HG02884 (cell line): Measurements from ENCODE around the gene NOC2L.

ENCODE experiments used
- ATAC-seq: cut with Tn5 transposase; IDR thresholded peaks from one replicate; pipeline ENCODE4 v1.9.1; 2021; ENCODE audit warnings: mild to moderate bottlenecking, moderate library complexity; ENCODE audit not compliant: unreplicated experiment

The NOC2L gene

DNA sequence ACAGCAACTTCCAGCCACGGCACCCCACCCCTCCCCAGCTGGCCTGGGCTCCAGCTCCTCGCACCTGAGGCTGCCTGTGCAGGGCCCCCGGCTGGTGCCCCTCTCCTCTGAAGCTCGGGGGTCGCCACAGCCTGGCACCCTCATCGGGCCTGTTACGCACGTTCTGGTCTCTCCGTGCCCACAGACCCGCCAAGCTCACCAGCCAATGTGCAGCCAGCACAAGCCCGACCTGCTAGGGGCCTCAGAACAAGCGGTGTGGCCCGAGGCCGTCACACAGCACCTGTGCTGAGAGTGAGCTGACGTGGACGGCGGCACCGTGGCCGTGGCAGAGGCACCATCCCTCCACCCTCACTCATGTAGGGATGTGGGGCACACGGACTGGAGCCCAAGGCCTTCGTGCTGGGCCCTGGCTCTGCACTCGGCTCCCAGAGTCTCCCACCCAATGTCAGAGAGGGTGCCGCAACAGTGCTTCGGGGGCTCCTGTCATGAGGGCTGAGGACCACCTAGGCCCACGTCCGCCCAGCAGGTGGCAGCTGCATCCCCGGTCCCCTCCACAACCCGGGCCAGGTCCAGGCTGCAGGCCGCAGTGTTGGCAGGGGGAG, 39.7 kb downstream of the NOC2L start:
- ATAC-seq: no peak

DNA sequence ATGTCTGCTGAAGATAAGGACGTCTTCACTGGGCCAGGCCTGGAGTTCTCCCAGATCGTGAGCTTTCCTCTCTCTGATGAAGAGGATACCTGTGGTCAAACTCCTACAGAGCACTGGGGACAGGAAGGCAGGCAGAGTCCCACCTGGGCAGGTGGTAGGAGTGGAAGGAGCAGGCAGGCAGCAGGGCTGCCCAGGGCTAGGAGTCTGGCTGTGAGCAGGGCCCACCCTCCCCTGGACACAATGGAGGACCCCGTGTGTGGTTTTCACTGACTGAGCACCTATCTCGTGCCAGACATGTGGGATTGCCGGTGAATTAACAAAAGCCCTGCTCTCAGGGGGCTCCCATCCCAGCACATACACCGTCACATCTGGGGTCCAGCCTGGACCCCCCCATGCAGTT, 40.2 kb downstream of the NOC2L start:
- ATAC-seq: no peak

DNA sequence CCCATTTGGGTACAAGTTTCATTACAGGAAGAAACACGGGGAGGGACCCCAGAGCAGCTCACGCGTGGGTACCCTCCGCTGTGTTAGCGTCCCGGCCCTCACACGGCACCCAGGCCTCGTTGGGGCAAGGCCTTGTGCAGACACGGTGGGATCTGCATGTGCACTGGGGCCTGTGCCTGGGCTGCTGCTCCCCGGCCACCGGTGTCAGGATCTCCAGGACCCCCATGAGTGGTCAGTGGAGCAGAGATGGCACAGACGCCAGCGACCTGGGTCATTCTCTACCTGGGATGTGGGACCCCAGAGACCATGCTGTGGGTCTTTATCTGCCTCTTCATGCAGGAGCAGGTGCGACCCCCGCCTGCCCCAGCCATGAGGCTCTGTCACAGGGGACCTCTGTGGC, 40.7 kb downstream of the NOC2L start:
- ATAC-seq: no peak

DNA sequence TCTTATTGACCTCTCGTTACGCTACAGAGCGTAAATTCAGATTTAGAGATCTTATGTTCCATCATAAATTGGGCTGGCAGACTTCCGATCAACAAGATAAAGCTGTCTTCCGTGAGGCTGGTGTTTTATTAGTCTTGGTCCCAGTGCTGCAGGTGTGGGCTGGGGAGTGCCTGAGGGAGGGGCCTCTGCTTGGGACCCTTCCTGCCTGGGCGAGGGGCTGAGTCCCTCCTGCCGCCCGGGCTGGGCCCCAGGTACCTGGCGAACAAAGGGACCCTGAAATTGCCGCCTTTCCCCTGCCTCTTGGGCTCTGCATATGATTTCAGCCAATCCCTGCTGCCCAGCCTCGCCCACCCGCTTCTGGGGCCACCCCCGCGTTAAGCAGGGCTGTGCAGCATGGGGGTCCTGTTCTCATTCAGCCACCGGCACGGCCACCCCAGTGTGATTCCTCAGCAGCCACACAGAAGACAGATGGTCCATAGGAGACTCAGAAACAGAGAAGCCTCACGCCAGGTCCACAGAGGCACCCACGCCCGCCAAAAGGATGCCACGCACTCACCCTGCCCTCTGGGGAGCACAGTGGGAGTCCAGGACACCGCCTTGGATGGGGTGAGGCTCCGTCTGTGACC, 41.5 kb downstream of the NOC2L start:
- no peak for ATAC-seq

DNA sequence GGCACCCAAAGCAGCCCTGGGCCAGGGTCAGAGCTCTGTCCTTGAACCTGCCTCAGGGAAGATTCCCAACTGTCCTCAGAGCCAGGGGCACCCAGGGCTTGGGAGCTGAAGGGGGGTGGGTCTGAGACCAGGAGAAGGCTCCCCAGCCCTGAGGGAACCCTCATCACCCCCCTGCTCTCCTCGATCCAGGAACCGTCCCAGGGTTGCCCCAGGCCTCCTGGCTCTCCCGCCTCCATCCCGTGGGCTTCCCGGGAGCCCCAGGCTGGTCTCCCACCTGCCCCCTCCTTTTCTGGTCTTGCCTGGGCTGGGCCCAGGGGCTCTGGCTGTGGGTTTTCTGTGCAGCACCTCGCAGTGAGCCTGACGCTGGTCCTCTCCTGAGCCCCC, 42.0 kb downstream of the NOC2L start:
- no peak for ATAC-seq

DNA sequence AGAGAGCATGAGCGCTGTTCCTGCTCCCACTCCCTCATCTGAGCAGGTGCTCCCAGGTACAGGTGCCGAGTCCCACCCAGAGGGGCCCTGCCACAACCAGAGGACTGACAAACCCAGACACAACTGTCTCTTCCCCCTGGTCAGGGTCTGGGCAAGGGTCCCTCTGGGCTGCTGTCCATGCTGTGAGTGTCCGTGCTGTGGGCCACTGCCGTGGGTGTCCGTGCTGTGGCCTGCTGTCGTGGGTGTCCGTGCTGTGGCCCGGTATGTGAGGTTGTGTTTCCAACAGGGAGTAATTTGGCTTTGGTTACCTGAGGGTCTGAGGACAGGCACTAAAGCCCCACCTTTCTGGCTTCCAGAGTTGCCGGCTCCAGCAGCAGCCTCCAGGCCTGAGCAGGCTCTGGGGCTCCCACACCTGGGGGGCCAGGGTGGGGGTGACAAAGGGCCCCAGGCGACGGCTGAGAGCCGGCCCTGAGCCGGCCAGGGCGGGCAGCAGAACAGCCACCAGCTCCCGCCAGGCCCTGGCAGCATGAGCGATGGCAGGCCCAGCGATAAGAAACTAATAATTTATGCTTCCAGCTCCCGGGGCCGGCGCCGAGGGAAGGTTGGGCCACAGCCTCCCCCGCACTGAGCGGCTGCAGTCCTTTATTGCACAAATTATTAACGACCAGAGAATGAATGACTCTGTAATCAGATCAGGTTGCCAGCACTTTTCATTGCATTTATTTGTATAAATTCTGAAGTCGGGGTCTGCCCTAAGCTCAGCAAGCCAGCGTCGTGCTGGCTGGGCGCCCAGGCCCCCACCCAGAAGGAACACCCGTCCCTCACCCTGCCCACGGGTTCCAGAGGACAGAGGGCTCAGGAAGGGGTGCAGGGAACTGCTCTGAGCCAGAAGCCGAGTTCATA, 42.6 kb downstream of the NOC2L start:
- no peak for ATAC-seq

DNA sequence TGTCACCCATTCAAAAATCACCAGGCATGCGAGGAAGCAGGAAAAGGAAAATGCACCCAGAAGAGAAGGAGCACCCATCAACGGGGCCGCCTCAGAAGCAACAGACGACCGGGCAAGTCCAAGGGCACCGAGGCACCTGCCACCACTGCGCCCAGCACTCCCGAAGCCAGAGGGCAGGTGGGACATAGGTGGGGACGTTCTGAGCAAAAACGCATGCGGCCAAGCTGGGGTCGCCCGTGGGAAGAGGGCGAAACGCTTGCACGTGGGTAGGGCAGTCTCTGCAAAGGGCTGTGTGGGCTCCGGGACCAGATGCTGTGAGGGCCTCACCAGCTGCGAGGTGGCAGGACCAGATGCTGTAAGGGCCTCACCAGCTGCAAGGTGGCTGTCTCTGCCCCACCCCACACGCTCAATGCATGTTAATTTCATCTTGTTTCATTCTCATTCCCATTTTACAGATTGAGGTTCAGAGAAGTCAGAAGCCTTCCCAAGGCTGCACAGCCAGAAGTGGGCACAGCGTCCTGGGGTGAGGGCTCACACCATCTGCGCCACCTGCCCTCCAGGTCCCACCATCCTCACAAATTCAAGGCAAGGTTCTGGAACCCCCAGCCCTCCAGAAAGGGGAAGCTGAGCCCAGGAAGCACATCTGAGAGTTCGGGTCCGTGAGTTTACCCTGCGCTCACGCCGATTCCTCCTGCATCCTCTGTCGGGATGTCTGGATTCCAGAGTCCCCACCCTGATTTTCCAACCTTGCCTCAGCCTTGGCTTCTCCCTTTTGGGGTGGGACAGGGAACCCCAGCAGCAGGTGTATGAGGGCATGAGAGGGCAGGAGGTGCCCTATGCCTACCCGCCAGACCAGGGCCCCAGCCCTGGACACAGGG, 43.5 kb downstream of the NOC2L start:
- no peak for ATAC-seq

DNA sequence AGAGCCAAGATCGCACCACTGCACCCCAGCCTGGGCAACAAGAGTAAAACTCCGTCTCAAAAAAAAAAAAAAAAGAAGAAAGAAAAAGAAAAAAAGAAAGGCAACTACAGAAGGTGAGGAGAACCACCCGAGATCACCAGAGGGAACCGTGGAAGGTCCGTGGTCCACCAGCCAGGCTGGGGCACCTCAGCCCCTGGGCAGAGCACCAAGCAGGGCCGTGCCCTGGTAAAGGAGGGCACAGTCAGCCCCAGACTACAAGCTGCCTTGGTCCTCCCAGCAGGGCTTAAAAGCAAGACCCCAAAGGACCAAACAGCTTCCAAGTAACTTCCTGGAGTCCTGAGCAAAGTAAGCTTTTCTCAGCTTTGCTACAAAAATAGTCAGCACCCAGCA, 44.2 kb downstream of the NOC2L start:
- no peak for ATAC-seq

DNA sequence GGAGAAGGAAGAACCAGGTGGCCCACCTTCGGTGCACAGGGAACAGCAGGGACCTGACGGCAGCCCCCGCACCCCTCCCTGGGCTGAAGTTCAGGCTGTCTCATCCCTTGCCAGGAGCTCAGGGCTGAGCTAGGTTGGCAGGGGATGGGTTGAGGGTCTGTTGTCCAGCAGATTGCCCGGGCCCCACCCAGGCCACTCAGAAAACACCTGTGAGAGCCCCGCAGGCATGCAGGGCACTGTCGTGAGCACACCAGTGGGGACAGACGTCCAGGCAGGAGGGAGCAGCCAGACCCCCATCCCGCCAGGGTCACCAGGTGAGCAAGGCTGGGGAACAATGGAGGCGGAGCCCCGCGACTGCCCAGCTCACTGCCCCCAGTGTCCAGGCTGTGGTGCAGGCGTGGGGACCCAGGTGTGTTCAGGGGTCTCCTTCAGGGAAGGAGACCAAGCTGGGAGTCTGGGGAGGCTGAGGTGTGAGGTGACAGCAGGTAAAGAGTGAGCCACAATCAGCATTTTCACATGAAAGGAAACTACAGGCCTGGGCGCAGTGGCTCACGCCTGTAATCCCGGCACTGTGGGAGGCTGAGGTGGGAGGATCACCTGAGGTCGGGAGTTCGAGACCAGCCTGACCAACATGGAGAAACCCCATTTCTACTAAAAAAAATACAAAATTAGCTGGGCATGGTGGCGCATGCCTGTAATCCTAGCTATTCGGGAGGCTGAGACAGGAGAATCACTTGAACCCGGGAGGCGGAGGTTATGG, 44.7 kb downstream of the NOC2L start:
- no peak for ATAC-seq

DNA sequence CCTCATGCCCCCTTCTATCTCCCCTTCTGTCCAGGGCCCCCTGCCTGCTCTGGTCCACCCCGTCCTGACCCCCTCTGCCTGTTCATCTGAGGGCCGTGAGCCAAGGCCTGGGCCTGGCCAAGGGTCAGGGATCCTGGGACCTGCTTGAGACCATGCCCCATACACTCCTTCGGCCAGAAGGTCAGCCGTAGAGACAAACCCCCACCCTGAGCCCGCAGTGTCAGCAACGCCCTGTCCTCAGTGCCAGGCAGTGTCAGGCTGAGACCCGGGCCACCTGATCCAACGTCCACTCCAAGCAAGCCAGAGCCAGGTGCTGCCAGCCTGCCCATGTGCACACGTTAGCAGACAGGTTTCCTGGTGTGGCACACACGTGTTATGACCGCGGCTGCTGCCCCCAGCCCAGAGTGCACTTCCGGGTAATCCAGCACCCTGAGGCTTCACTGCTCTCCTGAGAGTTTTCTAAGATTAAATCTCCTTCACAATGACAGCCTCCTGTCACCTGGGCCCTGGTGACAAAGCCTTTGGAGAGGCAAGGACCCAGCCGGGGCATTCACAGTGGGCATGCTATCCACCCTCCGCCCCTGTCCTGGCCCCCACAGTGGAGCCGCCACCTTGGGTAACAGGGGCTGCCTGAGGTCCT, 45.4 kb downstream of the NOC2L start:
- no peak for ATAC-seq

DNA sequence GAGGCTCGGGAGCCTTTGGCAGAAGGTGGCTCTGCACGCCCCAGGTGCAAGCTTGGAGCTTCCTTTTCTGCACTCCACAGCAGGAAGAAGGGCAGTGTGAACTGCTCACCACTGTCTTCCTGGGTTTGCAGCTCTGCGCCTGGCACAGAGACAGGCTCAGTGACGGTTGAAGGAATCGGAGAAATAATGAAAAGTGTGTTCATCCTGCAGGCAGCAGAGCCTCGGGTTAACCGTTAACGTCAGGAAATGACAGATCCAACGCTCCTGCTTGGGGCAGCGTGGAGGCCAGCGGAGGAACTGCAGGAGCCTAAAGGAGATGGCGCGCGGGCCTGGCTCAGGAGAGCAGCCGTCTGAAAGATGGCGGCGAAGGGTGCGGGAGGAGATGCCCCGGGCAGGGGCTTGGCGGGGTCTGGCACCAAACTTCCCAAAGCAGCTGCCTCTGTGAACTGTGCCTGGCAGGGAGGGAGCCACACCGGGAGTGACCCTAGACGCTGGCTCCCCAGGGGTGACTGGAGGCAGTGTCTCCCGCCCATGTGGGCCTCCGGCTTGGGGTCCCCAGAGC, 46.2 kb downstream of the NOC2L start:
- no peak for ATAC-seq

DNA sequence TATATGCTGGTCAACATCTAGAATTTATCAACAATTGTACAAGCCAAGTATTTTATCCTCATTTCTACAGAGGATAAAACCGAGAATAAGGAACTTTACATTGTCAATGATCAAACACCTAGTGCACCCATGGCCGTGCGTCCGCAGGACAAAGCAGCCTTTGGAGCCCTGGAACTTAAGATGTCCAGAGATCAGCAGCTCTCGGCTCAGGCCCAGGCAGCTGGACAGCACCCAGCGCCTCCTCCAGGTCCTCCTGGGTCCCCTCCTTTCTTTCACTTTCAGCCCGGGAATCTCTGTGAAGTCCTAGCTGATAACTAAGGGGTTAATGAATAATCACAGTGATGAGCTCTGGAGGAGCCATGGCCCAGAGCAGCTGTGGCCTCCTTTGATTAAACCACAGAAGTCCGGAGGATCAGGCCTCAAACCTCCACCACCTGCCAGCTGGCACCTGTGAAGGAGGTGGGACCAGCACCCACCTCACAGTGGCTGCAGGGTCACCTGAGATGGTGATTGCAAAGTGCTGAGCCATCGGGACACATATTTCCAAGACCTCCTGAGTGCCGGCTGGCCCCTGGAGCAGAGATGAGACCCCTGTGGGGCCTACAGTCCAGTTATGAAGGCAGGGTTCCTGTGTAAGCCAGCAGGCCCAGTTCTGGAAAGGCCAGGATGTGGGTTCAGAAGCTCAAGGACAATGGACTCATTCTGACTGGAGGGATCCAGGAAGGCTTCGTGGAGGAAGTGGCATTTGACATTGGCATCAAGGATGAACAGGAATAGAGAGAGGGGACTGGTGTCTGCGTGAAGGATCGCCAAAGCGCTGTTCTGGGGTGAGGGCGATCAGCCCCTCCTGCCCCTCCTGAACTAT, 46.9 kb downstream of the NOC2L start:
- no peak for ATAC-seq

DNA sequence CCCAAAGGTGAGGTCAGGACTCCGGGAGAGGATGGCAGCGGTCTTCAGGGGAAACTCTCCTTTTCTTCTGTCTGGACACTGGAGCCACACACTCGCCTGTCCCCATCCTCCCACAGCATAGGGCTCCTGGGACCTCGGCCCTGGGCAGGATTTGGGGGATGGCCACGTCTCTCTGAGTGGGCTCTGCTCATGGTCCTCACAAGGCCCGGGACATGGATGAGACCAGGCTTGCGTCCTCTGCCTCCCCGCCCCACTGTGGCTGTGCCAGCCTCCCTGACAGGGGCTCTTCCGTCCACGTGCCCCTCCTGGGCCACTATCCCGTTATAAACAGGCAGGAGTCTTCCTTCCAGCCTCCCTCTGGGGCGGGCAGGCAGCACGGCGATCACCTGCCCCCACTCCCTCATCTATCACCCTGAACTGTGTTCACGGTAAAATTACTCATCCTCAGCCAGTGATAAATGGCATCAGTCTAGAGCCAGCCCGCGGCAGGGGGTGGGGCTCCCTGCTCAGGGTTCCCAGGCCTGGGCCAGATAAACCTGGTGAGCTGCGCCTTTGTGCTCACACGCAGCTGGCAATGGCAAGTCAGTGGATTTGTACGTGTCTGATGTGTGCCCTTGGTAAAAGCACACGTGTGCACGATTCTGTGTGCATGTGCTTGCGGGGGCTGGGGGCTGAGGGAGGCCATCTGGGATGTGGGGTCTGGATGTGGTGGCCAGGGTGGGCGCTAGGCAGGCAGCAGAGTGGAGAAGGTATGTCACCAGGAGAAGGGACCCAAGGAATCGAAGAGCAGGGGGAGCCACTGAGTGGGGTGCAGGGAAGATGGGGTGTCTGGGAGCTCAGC, 48.0 kb downstream of the NOC2L start:
- ATAC-seq: no peak

DNA sequence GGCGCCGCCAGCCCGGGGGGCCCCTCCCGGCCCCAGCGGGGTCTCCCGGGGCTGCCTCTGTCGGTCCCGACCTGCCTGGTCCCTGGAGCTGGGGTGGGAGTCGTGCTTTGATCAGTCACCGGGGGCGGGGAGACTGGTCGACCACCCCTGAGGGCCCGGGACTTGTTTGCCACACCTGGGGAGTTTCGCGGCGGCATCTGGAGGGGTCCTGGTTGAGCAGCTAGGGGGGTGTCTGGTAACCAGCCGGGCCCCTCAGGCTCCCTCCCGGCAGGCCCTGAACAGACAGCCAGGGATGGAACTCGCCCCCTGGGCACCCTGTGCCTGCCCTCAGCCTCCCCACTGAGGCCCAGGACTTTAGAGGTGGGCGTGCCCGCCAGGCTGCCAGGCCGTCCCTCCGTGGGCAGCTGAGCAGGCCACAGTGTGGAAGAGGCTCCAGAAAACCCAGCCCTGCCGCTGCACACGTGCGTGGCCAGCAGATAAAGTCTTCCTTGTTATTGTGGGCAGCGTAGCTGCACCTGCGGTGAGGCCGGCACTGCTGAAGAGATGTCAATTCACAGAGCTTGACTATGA, 48.7 kb downstream of the NOC2L start:
- no peak for ATAC-seq

DNA sequence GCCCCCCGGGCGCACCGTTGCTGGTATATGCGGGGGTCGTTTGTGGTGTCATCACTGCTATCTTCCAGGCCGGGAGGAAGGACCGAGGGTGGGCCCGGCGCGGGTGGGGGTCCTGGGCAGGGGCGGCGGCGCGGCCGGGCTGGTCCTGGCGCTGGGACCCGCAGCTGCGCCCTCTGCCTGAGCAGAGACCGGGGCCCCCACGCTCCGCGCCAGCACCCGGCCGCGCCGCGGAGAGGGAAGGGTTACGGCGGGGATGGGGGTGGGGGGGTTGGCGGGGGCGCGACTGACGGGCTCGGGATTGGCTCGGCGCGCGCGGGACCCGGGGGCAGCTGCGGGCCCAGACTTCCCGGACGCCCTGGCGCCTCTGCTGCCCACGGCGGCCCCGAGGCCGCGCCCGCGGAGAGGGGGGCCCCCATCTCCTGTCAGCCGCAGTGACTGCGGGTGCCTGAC, 49.2 kb downstream of the NOC2L start:
- no peak for ATAC-seq

DNA sequence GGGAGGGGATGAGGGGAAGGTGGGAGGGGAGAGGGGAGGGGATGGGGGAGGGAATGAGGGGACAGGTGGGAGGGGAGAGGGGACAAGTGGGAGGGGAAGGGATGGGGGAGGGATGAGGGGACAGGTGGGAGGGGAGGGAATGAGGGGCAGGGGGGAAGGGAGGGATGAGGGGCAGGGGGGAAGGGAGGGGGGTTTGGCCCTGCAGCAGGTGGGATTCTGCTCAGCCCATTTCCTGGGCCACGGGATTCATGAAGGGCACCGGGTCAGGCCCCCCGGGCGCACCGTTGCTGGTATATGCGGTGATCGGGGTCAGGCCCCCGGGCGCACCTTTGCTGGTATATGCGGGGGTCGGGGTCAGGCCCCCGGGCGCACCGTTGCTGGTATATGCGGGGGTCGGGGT, 50.4 kb downstream of the NOC2L start:
- no peak for ATAC-seq
